Natural killer cell (primary cell): ENCODE measurements around the gene URI1. TPM values are rescaled to one million over a fixed set of nuclear protein-coding genes. Genes with fewer than 3 reads are reported as not detected.

Experiments used
- ATAC-seq, 3 donors: fragments of 150-1000 bp in 2 of 3; fragments of 200-7000 bp in 1 of 3; cut with Tn5 transposase; 1 replicate in 1 of 3; 2 replicates in 2 of 3; pipeline ENCODE4 v1.10.0; 2021; ENCODE audit warnings: mild to moderate bottlenecking in 2 of 3, moderate library complexity in 2 of 3
- DNase-seq, 2 donors: peaks; one replicate each; pipeline versions ENCODE4 v3.0.0 to v3.0.0-alpha.2; 2013 to 2021; ENCODE audit warnings: mixed read lengths in 1 of 2
- H3K27ac ChIP-seq: one replicate; pipeline ENCODE4 v1.5.1; 2013; ENCODE audit warnings: mild to moderate bottlenecking, low read length
- H3K27me3 ChIP-seq: one replicate; pipeline ENCODE4 v1.6.1; 2013; ENCODE audit warnings: low read length; ENCODE audit not compliant: control insufficient read depth, insufficient read depth
- H3K36me3 ChIP-seq: one replicate; pipeline ENCODE4 v1.6.1; 2013; ENCODE audit warnings: low read length; ENCODE audit not compliant: control insufficient read depth, insufficient read depth
- H3K4me1 ChIP-seq: one replicate; pipeline ENCODE4 v1.6.1; 2013; ENCODE audit warnings: low read length; ENCODE audit not compliant: control insufficient read depth, insufficient read depth
- H3K4me3 ChIP-seq: one replicate; pipeline ENCODE4 v1.5.1; 2013; ENCODE audit warnings: low read length
- H3K9me3 ChIP-seq: one replicate; pipeline ENCODE4 v1.6.1; 2013; ENCODE audit warnings: low read length; ENCODE audit not compliant: control insufficient read depth, insufficient read depth
- H3K27ac Mint-ChIP-seq, 2 donors: one replicate each; pipeline ENCODE4 v1.8.0; 2022; ENCODE audit warnings: mild to moderate bottlenecking in 2 of 2, mixed read lengths in 2 of 2, moderate library complexity in 1 of 2
- H3K27me3 Mint-ChIP-seq, 2 donors: one replicate each; pipeline ENCODE4 v1.8.0; 2022; ENCODE audit warnings: low read depth in 2 of 2, mixed read lengths in 2 of 2
- H3K36me3 Mint-ChIP-seq: one replicate; pipeline ENCODE4 v1.8.0; 2022; ENCODE audit warnings: mixed read lengths
- H3K4me1 Mint-ChIP-seq, 2 donors: one replicate each; pipeline ENCODE4 v1.8.0; 2022; ENCODE audit warnings: mixed read lengths in 2 of 2
- H3K4me3 Mint-ChIP-seq: one replicate; pipeline ENCODE4 v1.8.0; 2022; ENCODE audit warnings: mild to moderate bottlenecking, moderate library complexity, mixed read lengths
- H3K9me3 Mint-ChIP-seq, 2 donors: one replicate each; pipeline ENCODE4 v1.8.0; 2022; ENCODE audit warnings: mixed read lengths in 2 of 2
- CTCF ChIP-seq: fragments of 200-600 bp; IDR thresholded peaks from one replicate; pipeline ENCODE4 v1.8.0; 2022; ENCODE audit warnings: antibody characterized with exemption
- WGBS: methylation state at CpG from one replicate; pipeline ENCODE4 v1.1.7; 2013; ENCODE audit warnings: missing lambda C conversion rate; ENCODE audit not compliant: insufficient coverage; 5-methylcytosine and 5-hydroxymethylcytosine counted together
- intact Hi-C: fragments of 100-400 bp; cut with micrococcal nuclease; formaldehyde crosslinking; loops from one replicate; pipeline ENCODE4 v1.14.2; 2022
- total RNA-seq, 4 donors: library from RNA; stranded (reverse); fragments of 120-200 nt in 1 of 4; gene quantifications; one replicate each; pipeline versions ENCODE4 v1.2.3 to v1.2.4, GENCODE V29; 2013 to 2022

The URI1 gene
- total RNA-seq, 3 donors from 2014 or later (not counting 1 experiment from before 2014, with no cell fraction given) = 66.8 to 72.8 (median 68.4) TPM

DNA sequence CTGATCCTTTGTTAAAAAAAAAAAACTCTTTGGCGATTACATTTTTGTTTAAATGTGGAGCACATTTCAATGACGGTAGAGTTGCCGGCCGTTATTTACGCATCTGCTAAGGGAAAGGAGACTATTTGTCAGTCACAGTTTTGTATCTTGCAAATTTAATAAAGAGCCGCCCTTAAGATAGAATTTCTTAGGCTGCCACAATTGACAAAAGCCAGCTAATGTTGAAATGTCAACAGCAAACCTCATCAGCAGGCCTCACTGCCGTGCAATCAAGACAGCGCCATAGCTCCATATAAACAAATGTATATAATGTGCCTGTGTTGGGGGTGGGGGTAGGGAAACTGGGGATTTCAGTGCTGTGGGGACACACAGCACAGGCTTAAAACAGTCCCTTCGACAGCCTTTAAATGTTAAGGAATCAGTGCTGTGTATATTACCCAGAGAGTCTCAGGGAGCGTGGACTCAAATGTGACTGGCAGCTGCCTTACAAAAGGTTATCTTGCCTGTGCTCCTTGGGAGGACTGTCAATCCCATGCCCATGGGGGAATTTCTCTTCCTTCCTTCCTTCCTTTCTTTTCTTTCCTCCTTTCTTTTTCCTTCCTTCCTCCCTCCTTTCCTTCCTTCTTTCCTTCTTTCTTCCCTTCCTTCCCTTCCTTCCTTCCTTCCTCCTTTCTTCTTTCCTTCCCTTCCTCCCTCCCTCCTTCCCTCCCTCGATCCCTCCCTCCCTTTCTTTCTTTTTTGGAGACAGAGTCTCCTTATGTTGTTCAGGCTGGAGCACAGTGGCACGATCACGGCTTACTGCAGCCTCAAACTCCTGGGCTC is 108.0 kb downstream of the URI1 start:
- Histone ChIP-seq H3K27ac (no peak overlapping the region), H3K36me3 (no peaks in the 10 kb centered on the region), H3K9me3 (no peaks in the 10 kb centered on the region), H3K4me3 (no peak overlapping the region), H3K4me1 (no peaks in the 10 kb centered on the region), H3K27me3 (no peaks in the 10 kb centered on the region)
- Mint-ChIP-seq H3K4me3 (no peak overlapping the region), H3K4me1 (peaks cover 19 to 28% of the 10 kb centered on the region in 2 donors), H3K36me3 (no peaks in the 10 kb centered on the region), H3K27ac (no peak overlapping the region), H3K9me3 (no peaks in the 10 kb centered on the region), H3K27me3 (no peaks in the 10 kb centered on the region)
- WGBS = 96% methylated on average over 11 of the region's 13 CpGs
- no peak for TF ChIP-seq CTCF
- no peak for DNase-seq
- intact Hi-C loops = no loop called here
- no peak for ATAC-seq

- no peak for DNase-seq
- no peaks in the 10 kb centered on the region for H3K4me1 ChIP-seq
- no peak for ATAC-seq
- Mint-ChIP-seq H3K4me3 (no peak overlapping the region), H3K9me3 (no peaks in the 10 kb centered on the region), H3K27ac (no peak overlapping the region), H3K36me3 (no peaks in the 10 kb centered on the region), H3K4me1 (peaks cover 3 to 14% of the 10 kb centered on the region in 2 donors), H3K27me3 (no peaks in the 10 kb centered on the region)
- H3K27me3 ChIP-seq = no peaks in the 10 kb centered on the region
- no peak for TF ChIP-seq CTCF
- H3K27ac ChIP-seq = no peak overlapping the region
- H3K4me3 ChIP-seq = no peak overlapping the region
- WGBS = 95% methylated on average over 17 of the region's 18 CpGs
- H3K36me3 ChIP-seq = no peaks in the 10 kb centered on the region
- intact Hi-C loops = no loop called here
- H3K9me3 ChIP-seq = no peaks in the 10 kb centered on the region
Measured at GRCh38 chr19:30052122-30053075, 110.4 kb downstream of the URI1 start.

DNA sequence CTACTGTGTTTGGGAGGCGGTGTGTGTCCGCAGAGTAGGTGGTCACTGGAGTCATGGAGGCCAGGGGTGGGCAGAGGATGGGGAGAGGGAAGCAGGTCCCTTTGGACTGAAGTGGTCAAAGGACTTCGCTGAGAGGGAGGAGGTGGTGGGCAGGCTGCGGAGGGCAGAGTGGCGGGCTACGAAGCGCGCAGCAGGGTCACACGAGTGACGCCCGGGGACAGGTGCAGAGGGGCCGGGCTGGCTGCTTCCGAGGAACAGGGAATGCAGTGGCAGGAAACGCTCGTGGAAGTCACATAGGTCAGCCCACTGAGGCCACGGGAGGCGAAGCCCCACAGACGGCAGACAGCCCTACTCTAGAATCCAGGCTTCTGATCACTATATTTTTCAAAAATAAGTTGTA is 111.5 kb downstream of the URI1 start:
- no peak for TF ChIP-seq CTCF
- intact Hi-C loops = no loop called here
- no peaks in the 10 kb centered on the region for H3K9me3 Mint-ChIP-seq
- peaks cover 0 to 11% of the 10 kb centered on the region in 2 donors for H3K4me1 Mint-ChIP-seq
- H3K27ac Mint-ChIP-seq = no peak overlapping the region
- Histone ChIP-seq H3K36me3 (no peaks in the 10 kb centered on the region), H3K4me1 (no peaks in the 10 kb centered on the region), H3K9me3 (no peaks in the 10 kb centered on the region), H3K4me3 (no peak overlapping the region), H3K27ac (no peak overlapping the region), H3K27me3 (no peaks in the 10 kb centered on the region)
- H3K27me3 Mint-ChIP-seq = no peaks in the 10 kb centered on the region
- ATAC-seq (no peak), DNase-seq (no peak)
- H3K4me3 Mint-ChIP-seq = no peak overlapping the region
- 96% methylated on average over 18 of the region's 18 CpGs for WGBS
- H3K36me3 Mint-ChIP-seq = no peaks in the 10 kb centered on the region
